ENCODE measurements around the gene TIRAP.

DNA sequence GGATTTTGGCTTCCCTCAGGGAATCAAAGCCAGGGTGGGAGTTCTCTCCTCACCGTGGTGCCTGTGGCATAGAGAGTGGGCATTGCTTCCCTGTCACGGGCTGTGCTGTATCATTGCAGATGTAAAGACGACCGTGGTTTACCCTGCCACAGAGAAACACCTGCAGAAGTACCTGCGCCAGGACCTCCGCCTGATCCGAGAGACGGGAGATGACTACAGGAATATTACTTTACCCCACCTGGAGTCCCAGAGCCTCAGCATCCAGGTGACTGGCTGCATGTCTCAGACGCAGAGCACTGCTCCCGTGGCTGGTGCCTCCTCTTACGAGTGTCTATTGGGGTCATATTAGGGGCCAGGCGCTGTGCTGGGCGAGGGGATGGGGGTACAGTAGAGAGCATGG, 48.4 kb downstream of the TIRAP start:
- TF ChIP-seq POLR2AphosphoS5 (IDR thresholded peaks at IDR 0.05), result no peak
- TF ChIP-seq, protein P1, sequence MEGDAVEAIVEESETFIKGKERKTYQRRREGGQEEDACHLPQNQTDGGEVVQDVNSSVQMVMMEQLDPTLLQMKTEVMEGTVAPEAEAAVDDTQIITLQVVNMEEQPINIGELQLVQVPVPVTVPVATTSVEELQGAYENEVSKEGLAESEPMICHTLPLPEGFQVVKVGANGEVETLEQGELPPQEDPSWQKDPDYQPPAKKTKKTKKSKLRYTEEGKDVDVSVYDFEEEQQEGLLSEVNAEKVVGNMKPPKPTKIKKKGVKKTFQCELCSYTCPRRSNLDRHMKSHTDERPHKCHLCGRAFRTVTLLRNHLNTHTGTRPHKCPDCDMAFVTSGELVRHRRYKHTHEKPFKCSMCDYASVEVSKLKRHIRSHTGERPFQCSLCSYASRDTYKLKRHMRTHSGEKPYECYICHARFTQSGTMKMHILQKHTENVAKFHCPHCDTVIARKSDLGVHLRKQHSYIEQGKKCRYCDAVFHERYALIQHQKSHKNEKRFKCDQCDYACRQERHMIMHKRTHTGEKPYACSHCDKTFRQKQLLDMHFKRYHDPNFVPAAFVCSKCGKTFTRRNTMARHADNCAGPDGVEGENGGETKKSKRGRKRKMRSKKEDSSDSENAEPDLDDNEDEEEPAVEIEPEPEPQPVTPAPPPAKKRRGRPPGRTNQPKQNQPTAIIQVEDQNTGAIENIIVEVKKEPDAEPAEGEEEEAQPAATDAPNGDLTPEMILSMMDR (IDR thresholded peaks at IDR 0.05), result no peak
